HEK293T (cell line): ENCODE data around the gene DCAF16.

ENCODE experiments used
- FOXA1 ChIP-seq: fragments of 450-650 bp; IDR thresholded peaks from 2 replicates; pipeline ENCODE4 v1.6.1; 2016; ENCODE audit warnings: mild to moderate bottlenecking
- FOXK2 ChIP-seq: fragments of 450-650 bp; IDR thresholded peaks from 2 replicates; pipeline ENCODE4 v1.6.1; 2016; ENCODE audit warnings: mild to moderate bottlenecking
- FOXM1 ChIP-seq: fragments of 450-650 bp; IDR thresholded peaks from 2 replicates; pipeline ENCODE4 v1.6.1; 2017; ENCODE audit warnings: mild to moderate bottlenecking, borderline replicate concordance
- L3MBTL2 ChIP-seq: fragments of 450-650 bp; conservative IDR thresholded peaks from 2 replicates; pipeline ENCODE4 v1.6.1; 2016; ENCODE audit warnings: mild to moderate bottlenecking
- NFRKB ChIP-seq: fragments of 450-650 bp; IDR thresholded peaks from 2 replicates; pipeline ENCODE4 v1.6.1; 2016; ENCODE audit warnings: mild to moderate bottlenecking, moderate library complexity
- SP1 ChIP-seq: fragments of 450-650 bp; IDR thresholded peaks from 2 replicates; pipeline ENCODE4 v1.6.1; 2017

DNA sequence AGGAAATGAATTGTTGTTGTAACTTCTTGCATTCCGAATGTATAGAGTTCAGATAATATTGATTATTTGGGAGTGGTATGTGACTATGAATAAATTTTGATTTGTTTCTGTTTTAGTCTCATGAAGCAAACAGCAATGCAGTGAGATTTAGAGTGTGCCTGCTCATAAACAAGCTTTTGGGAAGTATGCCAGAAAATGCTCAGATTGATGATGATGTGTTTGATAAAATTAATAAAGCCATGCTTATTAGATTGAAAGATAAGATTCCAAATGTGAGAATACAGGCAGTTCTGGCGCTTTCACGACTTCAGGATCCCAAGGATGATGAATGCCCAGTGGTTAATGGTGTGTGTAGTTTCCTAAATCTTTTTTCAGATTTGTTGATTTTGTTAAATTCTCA, 2.2 kb upstream of the DCAF16 start:
- no peak for TF ChIP-seq SP1
- no peak for TF ChIP-seq NFRKB
- no peak for TF ChIP-seq FOXA1
- no peak for TF ChIP-seq FOXM1
- TF ChIP-seq FOXK2, result no peak
- no peak for TF ChIP-seq L3MBTL2
